Endothelial cell of umbilical vein (primary cell): ENCODE results near the gene MAMDC4. TPM values are rescaled to one million over a fixed set of nuclear protein-coding genes. Genes with fewer than 3 reads are reported as not detected.

Experiments used
- BruUV-seq: library from RNA; stranded (reverse); fragments of 400-500 nt; replicated peaks from 2 replicates; lab custom pipeline; 2021; lab: Mats Ljungman, UMichigan
- CTCF ChIA-PET: fragments of 300-600, 350-600 bp; sonication (Branson Sonifier 250); formaldehyde crosslinking; loops from one replicate; lab custom pipeline; 2021; ENCODE audit warnings: antibody characterized with exemption, inconsistent platforms; lab: Charles Lee
- POLR2A ChIA-PET: fragments of 300-600, 350-600 bp; sonication (Branson Sonifier 250); formaldehyde crosslinking; loops from one replicate; lab custom pipeline; 2021; ENCODE audit warnings: antibody characterized with exemption, inconsistent platforms; lab: Charles Lee
- DNase-seq: peaks from one replicate; pipeline ENCODE4 v3.0.0-alpha.2; 2011; ENCODE audit warnings: low read depth, low spot score
- FAIRE-seq: peaks from 2 replicates; lab custom pipeline; 2011; peaks lifted over from hg19 to GRCh38; lab: Jason Lieb, UNC
- H2AFZ ChIP-seq: 2 replicates; pipeline ENCODE4 v1.6.0; 2012; ENCODE audit warnings: low read depth, low read length, control low read depth, inconsistent platforms
- H3K27ac ChIP-seq: 2 replicates; pipeline ENCODE4 v1.5.1; 2011; ENCODE audit warnings: low read depth, mild to moderate bottlenecking, control low read depth, low read length, moderate library complexity; ENCODE audit not compliant: insufficient read depth
- H3K27me3 ChIP-seq, 2 experiments: 2 replicates each; pipeline versions ENCODE4 v1.6.0 to v1.6.1; 2011; ENCODE audit warnings: low read length in 2 of 2, mixed read lengths in 1 of 2; ENCODE audit not compliant: control insufficient read depth in 2 of 2, insufficient read depth in 2 of 2
- H3K36me3 ChIP-seq, 2 experiments: 2 replicates in 1 of 2; 3 replicates in 1 of 2; pipeline ENCODE4 v1.5.1; 2011; ENCODE audit warnings: low read length in 2 of 2, mild to moderate bottlenecking in 1 of 2, moderate library complexity in 1 of 2; ENCODE audit not compliant: control insufficient read depth in 2 of 2, insufficient read depth in 2 of 2; ENCODE audit errors: extremely low read depth in 1 of 2
- H3K4me1 ChIP-seq: 3 replicates; pipeline ENCODE4 v1.5.1; 2011; ENCODE audit warnings: mild to moderate bottlenecking, low read length; ENCODE audit not compliant: control insufficient read depth, insufficient read depth; ENCODE audit errors: extremely low read depth
- H3K4me2 ChIP-seq: 2 replicates; pipeline ENCODE4 v1.6.1; 2011; ENCODE audit warnings: low read length, control low read depth, mixed read lengths; ENCODE audit not compliant: insufficient read depth
- H3K4me3 ChIP-seq, 3 experiments: fragments of 200-600 bp in 1 of 3; sonication (generic), shearing (Covaris generic) in 1 of 3; replicated peaks in 1 of 3; 2 replicates each; pipeline ENCODE4 v1.5.1; 2011 to 2016; ENCODE audit warnings: control low read depth in 3 of 3, low read length in 3 of 3, mild to moderate bottlenecking in 2 of 3, inconsistent platforms in 1 of 3, low read depth in 1 of 3, moderate library complexity in 1 of 3; ENCODE audit not compliant: insufficient read depth in 1 of 3
- H3K79me2 ChIP-seq: 2 replicates; pipeline ENCODE4 v1.6.0; 2012; ENCODE audit warnings: low read length, inconsistent platforms; ENCODE audit not compliant: control insufficient read depth, insufficient read depth
- H3K9ac ChIP-seq: replicated peaks from 2 replicates; pipeline ENCODE3; 2011; ENCODE audit warnings: low read length, control low read depth; ENCODE audit not compliant: insufficient read depth; ENCODE audit errors: extremely low read depth
- H3K9me1 ChIP-seq: replicated peaks from 3 replicates; pipeline ENCODE4 v1.6.0; 2011; ENCODE audit warnings: mild to moderate bottlenecking, low read length; ENCODE audit not compliant: control insufficient read depth, insufficient read depth; ENCODE audit errors: extremely low read depth
- H3K9me3 ChIP-seq: replicated peaks from 2 replicates; pipeline ENCODE4 v1.5.1; 2012; ENCODE audit warnings: low read length, inconsistent platforms; ENCODE audit not compliant: control insufficient read depth, insufficient read depth
- H4K20me1 ChIP-seq: replicated peaks from 2 replicates; pipeline ENCODE3; 2011; ENCODE audit warnings: mild to moderate bottlenecking, low read length; ENCODE audit not compliant: control insufficient read depth, insufficient read depth; ENCODE audit errors: extremely low read depth
- CTCF ChIP-seq, 2 donors: IDR thresholded peaks; 1 replicate in 1 of 2; 2 replicates in 1 of 2; pipeline ENCODE4 v1.5.1; 2011; ENCODE audit warnings: low read length in 2 of 2, mild to moderate bottlenecking in 2 of 2, moderate library complexity in 2 of 2, control low read depth in 1 of 2, inconsistent platforms in 1 of 2, low read depth in 1 of 2; ENCODE audit not compliant: insufficient read depth in 1 of 2; ENCODE audit errors: extremely low read depth in 1 of 2
- EZH2 ChIP-seq: IDR thresholded peaks from 2 replicates; pipeline ENCODE4 v1.6.1; 2012; ENCODE audit warnings: borderline replicate concordance, low read depth, mild to moderate bottlenecking, moderate library complexity, low read length, inconsistent platforms; ENCODE audit not compliant: severe bottlenecking
- FOS ChIP-seq: IDR thresholded peaks from 2 replicates; pipeline ENCODE4 v1.6.1; 2011; ENCODE audit warnings: mild to moderate bottlenecking, low read length, moderate library complexity, borderline replicate concordance; ENCODE audit not compliant: insufficient read depth
- GATA2 ChIP-seq: IDR thresholded peaks from 2 replicates; pipeline ENCODE4 v1.7.0; 2011; ENCODE audit warnings: low read depth, mild to moderate bottlenecking, moderate library complexity, mixed read lengths, low read length; ENCODE audit not compliant: insufficient read length, insufficient read depth
- JUN ChIP-seq: IDR thresholded peaks from 2 replicates; pipeline ENCODE4 v1.6.1; 2011; ENCODE audit warnings: borderline replicate concordance, low read depth; ENCODE audit not compliant: insufficient read length, insufficient read depth
- MYC ChIP-seq: IDR thresholded peaks from one replicate; pipeline ENCODE4 v1.6.1; 2011; ENCODE audit warnings: mild to moderate bottlenecking, low read depth, low read length
- POLR2A ChIP-seq: IDR thresholded peaks from 2 replicates; pipeline ENCODE4 v1.6.1; 2012; ENCODE audit warnings: low read depth, mild to moderate bottlenecking, control low read depth, low read length
- POLR2AphosphoS5 ChIP-seq: IDR thresholded peaks from 2 replicates; pipeline ENCODE4 v1.6.1; 2012; ENCODE audit warnings: low read depth, mild to moderate bottlenecking, control low read depth, low read length, moderate library complexity; ENCODE audit not compliant: insufficient read depth
- dilution Hi-C: fragments of 300-500 bp; cut with MboI; formaldehyde crosslinking; loops from one replicate; pipeline ENCODE4 v1.15.0; 2019; ENCODE audit warnings: low sequenced_read_pairs; ENCODE audit not compliant: extremely low pct_ligation_motif_present
- intact Hi-C: fragments of 100-400 bp; cut with micrococcal nuclease; formaldehyde crosslinking; loops from one replicate; pipeline ENCODE4 v1.10.0; 2022
- polyA plus RNA-seq, 4 experiments: library from polyadenylated mRNA; depleted of rRNA in 3 of 4; stranded (reverse) in 3 of 4; unstranded in 1 of 4; fragments of >200 nt; gene quantifications; 2 replicates each; pipeline versions ENCODE4 v1.2.1 to v1.2.3, GENCODE V29; 2011 to 2012; ENCODE audit warnings: missing spikeins in 1 of 4
- total RNA-seq: library from RNA; stranded (reverse); gene quantifications from 2 replicates; pipeline ENCODE4 v1.2.3, GENCODE V29; 2021
- TF ChIP-seq, protein P1 (sequence below): IDR thresholded peaks from 2 replicates; pipeline ENCODE4 v1.6.1; 2011; ENCODE audit not compliant: insufficient read depth, insufficient read length

MAMDC4 gene
- total and polyA plus RNA-seq, 2 donors (not counting 3 experiments of a cell fraction or from before 2014, with no cell fraction given), result 3.6 to 7.2 TPM

- H3K36me3 ChIP-seq, result peaks cover 2 to 15% of the 10 kb centered on the region in 2 experiments
- peak; percentile 30 for DNase-seq
- BruUV-seq, result no TSS peak
- H3K9me3 ChIP-seq, result no peaks in the 10 kb centered on the region
- no peak for FAIRE-seq
- no peak overlapping the region for H3K4me2 ChIP-seq
- ChIA-PET CTCF (no interaction called here), POLR2A (no interaction called here)
- H3K4me1 ChIP-seq, result peaks cover 14% of the 10 kb centered on the region
- peaks cover 6% of the 10 kb centered on the region for H3K79me2 ChIP-seq
- dilution Hi-C loops (no loop called here), intact Hi-C loops (no loop called here)
- peak overlapping the region; percentile 7 for H3K27ac ChIP-seq
- H4K20me1 ChIP-seq, result no peaks in the 10 kb centered on the region
- no peak overlapping the region for H2AFZ ChIP-seq
- TF ChIP-seq EZH2 (no peak), JUN (no peak), POLR2A (no peak), MYC (no peak), FOS (no peak), CTCF (IDR thresholded peaks at IDR 0.05; ENCODE audit: extremely low read depth in 1 of 2, insufficient read depth in 1 of 2, low read depth in 1 of 2, low read length in 2 of 2) (no peak), POLR2AphosphoS5 (no peak), GATA2 (no peak)
- TF ChIP-seq, protein P1, sequence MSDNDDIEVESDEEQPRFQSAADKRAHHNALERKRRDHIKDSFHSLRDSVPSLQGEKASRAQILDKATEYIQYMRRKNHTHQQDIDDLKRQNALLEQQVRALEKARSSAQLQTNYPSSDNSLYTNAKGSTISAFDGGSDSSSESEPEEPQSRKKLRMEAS, result no peak
- no peaks in the 10 kb centered on the region for H3K9me1 ChIP-seq
- H3K9ac ChIP-seq, result no peak overlapping the region
- H3K4me3 ChIP-seq, result no peak overlapping the region
- no peaks in the 10 kb centered on the region for H3K27me3 ChIP-seq
Observed at GRCh38 chr9:136901516-136902258, 49.5 kb downstream of the MAMDC4 start.
